ENCODE results near the gene TMEM131L.
"Not testable (repeated sequence)": the region's sequence is repeated elsewhere in the genome, so short reads cannot be mapped to it uniquely, and the experiment has no call there.

The TMEM131L gene

DNA sequence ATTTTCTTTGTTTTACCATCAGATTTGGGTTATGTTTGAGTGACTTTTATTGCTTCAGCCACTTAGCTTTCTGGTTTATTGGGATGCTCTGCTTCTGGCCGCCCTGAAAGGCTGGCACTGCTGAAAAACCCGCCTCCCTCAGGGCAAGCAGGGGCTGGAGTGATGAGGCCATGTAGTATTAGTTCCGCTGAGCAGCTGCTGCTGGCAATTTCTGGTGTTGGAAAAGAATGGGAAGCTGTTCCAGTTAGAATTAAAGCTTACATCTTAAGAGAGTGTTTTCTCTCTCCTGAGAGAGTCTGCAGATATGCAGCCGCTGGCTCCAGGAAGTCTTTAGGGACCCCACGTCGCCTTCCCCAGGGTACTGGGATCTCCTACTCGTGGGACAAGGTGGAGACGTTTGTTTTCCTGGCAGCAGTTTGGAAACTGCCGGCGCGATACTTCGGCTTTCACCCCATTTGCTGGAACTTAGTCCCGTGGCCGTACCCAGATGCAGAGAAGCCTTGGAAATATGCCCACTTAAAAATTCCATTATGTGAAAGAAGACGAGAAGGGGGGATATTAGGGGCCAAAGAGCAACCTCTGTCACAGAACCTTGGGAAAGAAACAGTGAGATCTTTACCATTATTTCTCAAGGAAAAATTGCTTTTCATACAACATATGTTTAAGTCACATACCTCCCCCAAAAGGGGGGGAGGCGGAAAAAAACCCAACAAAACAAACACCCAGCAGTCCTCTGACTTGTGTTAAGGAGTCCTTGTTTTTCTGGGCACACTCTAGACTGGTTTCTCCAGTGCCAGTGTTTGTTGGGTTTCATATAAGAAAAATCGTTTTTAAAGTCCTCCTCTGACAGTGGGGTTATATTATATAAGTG lies 72.6 kb downstream of the TMEM131L start:
- DNase-seq (ENCODE audit: low read depth in 3 of 3): no peak

DNA sequence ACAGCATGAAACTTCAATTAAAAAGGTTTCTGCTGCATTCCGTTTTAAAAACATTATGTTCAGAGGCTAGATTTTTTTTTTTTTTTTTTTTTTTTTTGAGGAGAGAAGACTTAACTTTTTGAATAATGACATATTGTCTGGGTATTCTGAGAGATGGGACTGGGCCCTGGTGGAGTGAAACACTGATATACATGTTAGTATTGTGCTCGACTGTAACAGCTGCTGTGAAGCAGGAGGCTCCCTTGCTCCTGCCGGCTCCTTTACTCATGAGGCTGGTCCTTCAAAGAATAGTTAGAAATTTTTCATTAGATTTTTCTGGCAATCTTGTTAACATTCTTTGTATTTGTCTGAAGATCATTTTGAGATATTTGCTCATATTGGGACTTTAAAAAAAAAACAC lies 73.3 kb downstream of the TMEM131L start:
- no peak for DNase-seq (ENCODE audit: low read depth in 3 of 3)

GRCh38 chr4:153541456-153542096 lies 75.4 kb downstream of the TMEM131L start:
- DNase-seq (ENCODE audit: low read depth in 3 of 3): no peak

DNA sequence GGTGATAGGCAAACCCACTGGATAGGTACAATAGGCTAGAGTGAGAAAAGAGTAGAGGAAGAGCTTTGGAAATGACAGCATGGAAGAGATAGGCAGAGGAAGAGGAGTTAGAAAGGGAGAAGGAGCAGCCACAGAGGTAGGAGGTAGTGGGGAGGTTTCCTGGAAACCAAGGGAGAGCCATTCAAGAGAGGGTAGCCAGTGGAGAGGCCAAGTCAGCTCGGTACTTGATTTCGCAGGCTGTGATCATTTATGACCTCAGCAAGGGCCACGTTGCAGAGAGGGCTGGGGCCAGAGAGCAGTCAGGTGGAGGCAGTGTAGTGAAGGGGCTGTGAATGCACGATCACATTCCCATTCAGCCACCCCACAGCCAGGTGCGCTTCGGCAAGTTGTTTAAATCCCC lies 76.0 kb downstream of the TMEM131L start:
- no peak for DNase-seq (ENCODE audit: low read depth in 3 of 3)

DNA sequence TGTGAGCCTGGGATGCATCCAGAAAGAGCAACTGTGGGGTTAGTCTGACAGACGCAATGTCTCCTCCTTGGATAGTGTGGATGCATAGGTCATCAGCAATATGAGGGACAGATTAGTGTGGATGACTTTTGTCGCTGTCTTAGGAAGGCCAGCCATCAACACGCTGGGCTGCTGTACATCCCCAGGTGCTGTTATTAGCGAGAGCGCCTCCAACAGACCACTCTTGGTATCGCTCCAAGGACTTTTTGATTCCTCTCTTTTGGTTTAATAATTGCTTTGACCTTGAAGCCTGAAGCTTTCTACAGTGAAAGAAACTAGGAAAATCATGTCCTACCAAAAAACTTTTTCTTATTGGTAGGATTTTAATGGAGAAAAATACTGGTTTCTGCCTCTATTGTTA lies 76.7 kb downstream of the TMEM131L start:
- no peak for DNase-seq (ENCODE audit: low read depth in 3 of 3)

GRCh38 chr4:153543351-153543750 lies 77.2 kb downstream of the TMEM131L start:
- no peak for DNase-seq (ENCODE audit: low read depth in 3 of 3)

DNA sequence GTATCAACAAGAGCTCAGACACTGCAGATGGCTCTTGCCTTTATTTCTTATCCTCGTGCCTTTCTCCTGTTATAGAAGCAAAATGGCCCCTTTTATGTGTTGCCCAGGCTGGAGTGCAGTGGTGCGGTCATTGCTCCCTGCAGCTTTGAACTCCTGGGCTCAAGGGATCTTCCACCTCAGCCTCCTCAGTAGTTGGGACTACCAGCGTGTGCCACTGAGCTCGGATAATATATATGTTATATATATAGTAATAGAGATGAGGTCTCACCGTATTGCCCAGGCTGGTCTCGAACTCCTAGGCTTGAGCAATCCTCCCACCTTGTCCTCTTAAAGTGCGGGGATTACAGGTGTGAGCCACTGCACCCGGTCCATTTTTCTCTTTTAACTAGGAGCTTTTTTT lies 79.7 kb downstream of the TMEM131L start:
- DNase-seq (ENCODE audit: low read depth in 3 of 3): no peak

- DNase-seq (ENCODE audit: low read depth in 3 of 3): no peak
These were observed 80.1 kb downstream of the TMEM131L start for GRCh38 chr4:153546280-153546679.

DNA sequence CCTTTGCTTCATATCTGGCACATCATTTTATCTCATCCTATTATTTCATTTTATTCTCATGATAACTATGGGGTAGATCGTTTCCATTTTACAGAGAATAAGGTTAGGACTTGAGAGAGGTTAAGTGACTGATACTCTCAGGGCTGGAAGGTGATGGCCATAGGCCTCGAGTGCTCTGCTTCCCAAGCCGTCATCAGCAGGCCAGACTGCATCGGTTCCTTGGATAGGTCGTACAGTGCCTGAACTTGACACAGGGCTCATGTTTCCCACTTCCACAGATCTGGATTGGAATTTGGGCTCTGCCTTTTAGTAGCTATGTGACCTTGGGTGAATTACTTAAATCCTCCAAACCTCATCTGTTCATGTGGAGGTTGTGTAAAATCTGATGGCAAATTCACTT lies 81.4 kb downstream of the TMEM131L start:
- DNase-seq (ENCODE audit: low read depth in 3 of 3): no peak

GRCh38 chr4:153548907-153549306 lies 82.7 kb downstream of the TMEM131L start:
- not testable (repeated sequence) for DNase-seq (ENCODE audit: low read depth in 3 of 3)

- DNase-seq (ENCODE audit: low read depth in 3 of 3): no peak
These were observed 83.2 kb downstream of the TMEM131L start for GRCh38 chr4:153549405-153549804.

- no peak for DNase-seq (ENCODE audit: low read depth in 3 of 3)
These were observed 87.1 kb downstream of the TMEM131L start for GRCh38 chr4:153553155-153553818.

DNA sequence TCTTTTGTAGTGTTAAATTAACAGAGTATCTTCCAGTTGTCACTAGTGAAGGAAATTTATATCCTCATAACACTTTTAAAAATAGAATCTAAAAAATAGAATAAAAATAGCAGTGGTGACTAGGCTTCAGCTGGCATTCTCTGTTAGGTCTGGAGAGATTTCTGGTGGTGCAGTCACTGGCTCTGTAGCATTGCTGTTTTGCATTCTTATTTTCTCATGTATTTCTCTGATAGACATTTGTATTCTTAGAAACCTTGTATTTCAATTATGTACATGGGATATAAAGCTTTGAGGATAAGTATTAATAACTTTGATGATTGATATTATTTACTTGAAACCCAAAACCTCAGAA lies 87.6 kb downstream of the TMEM131L start:
- DNase-seq (ENCODE audit: low read depth in 3 of 3): no peak

DNA sequence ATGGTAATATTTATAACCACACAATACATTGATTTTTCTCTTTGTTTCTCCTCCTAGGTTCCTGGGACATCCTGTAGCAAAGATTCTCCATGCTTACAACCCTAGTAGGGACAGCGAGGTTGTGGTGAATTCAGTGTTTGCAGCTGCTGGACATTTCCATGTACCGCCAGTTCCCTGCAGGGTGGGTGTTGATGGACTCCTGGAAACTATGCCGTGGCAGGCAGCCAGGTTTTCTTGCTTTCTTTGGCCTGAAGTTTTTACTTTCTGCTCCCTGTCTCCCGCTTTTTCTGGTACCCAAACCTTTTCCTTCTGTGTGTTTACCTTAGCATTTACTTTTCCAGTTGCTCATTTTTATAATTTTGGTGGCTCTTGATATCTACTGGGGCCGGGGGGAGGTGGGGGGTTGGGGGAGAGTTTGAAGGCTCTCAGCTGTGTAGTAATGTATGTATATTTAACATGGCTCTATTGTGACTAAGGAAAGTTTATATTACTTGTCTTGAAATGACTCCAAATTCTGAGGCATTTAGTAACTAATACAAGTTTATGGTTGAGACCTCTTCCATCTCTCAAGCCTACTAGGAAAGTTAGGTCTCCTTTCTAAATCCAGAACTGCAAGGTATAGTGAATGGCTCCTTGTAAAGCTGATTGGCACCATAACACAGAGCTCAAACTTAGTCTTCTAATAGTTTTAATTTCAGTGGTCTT lies 89.7 kb downstream of the TMEM131L start:
- DNase-seq (ENCODE audit: low read depth in 3 of 3): no peak

DNA sequence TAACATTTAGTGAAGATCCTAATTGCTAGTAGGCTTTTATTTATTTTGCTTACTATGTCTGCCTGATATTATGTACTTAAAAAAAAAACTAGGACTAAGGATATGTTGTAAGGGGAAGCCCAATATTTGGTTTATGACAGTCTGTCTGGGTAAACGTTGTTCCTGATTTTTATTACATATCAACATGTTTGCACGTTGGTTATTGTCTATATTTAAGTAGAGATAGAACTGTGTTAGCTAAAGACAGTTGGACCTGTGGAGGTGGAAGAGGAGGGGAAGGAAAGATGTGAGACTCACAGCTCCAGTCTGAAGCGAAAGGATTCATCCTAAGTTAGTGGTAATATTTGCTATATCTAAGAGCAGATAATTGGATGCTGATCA lies 90.3 kb downstream of the TMEM131L start:
- DNase-seq (ENCODE audit: low read depth in 3 of 3): no peak

GRCh38 chr4:153560908-153561307 lies 94.7 kb downstream of the TMEM131L start:
- no peak for DNase-seq (ENCODE audit: low read depth in 3 of 3)

- DNase-seq (ENCODE audit: low read depth in 3 of 3): no peak
These were observed 98.7 kb downstream of the TMEM131L start for GRCh38 chr4:153564630-153565525.

DNA sequence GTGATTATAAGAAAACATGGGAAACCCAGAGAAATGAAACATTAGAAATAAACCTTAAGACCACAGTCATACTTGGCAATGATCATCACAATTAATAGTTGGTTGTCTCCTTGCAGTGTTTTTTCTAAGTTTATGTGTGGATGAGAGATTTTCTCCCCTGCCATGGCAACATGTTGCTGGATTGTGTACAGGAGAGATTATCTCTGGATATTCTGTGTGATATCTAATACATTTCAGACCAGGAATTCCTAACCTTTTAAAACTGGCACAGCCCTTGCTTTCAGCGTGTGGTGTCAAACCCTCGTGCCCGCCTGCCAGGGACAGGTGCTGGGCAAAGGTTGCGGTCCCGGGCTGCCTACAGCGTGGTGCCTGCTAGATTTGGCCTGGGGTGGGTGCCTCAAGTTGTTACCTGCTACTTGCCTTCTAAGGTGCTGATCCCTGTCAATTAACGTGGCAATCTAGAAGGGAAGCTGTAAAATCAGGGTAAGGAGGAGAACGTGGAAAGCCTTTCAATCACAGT lies 100.5 kb downstream of the TMEM131L start:
- DNase-seq (ENCODE audit: low read depth in 3 of 3): no peak

DNA sequence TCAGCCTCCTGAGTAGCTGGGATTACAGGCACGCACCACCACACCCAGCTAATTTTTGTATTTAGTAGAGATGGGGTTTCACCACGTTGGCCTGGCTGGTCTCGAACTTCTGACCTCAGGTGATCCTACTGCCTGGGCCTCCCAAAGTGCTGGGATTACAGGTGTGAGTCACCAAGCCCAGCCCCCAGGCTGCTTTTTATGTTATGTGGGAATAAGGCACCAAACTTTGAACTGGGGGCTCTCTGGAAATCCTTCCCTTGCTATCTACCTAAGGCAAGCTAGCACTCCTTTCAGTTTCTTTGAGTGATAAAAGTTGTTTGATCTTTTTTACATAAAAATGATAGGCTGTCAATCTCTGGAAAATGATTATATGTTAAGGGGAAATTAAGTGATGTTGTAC lies 101.5 kb downstream of the TMEM131L start:
- DNase-seq (ENCODE audit: low read depth in 3 of 3): not testable (repeated sequence)

- DNase-seq (ENCODE audit: low read depth in 3 of 3): no peak
These were observed 104.2 kb downstream of the TMEM131L start for GRCh38 chr4:153570228-153570973.
